Natural killer cell treated with Interleukin-12 subunit alpha and Interleukin-12 subunit beta and Interleukin-15 and Interleukin-18, amount 100 ng/mL, for 72 hours (primary cell): ENCODE results near the gene RIMS1. TPM values are rescaled to one million over a fixed set of nuclear protein-coding genes. Genes with fewer than 3 reads are reported as not detected.

Source experiments
- ATAC-seq, 2 donors: fragments of 150-1000 bp; cut with Tn5 transposase in 1 of 2; sonication (Bioruptor Pico), chemical (Tn5 transposase) in 1 of 2; 2 replicates each; pipeline ENCODE4 v1.10.0; 2021
- DNase-seq: peaks from one replicate; pipeline ENCODE4 v3.0.0; 2022; ENCODE audit warnings: low spot score
- H3K27ac Mint-ChIP-seq, 2 donors: 1 replicate in 1 of 2; 2 replicates in 1 of 2; pipeline ENCODE4 v1.8.0; 2022; ENCODE audit warnings: mixed read lengths in 2 of 2, mild to moderate bottlenecking in 1 of 2, moderate library complexity in 1 of 2
- H3K27me3 Mint-ChIP-seq, 2 donors: 1 replicate in 1 of 2; 2 replicates in 1 of 2; pipeline ENCODE4 v1.8.0; 2022; ENCODE audit warnings: mixed read lengths in 2 of 2
- H3K36me3 Mint-ChIP-seq: one replicate; pipeline ENCODE4 v1.8.0; 2022; ENCODE audit warnings: mixed read lengths
- H3K4me1 Mint-ChIP-seq, 2 donors: 1 replicate in 1 of 2; 2 replicates in 1 of 2; pipeline ENCODE4 v1.8.0; 2022; ENCODE audit warnings: low read depth in 2 of 2, mixed read lengths in 2 of 2, mild to moderate bottlenecking in 1 of 2
- H3K4me3 Mint-ChIP-seq: one replicate; pipeline ENCODE4 v1.8.0; 2022; ENCODE audit warnings: mixed read lengths
- H3K9me3 Mint-ChIP-seq: 2 replicates; pipeline ENCODE4 v1.8.0; 2022; ENCODE audit warnings: mixed read lengths
- total RNA-seq, 2 donors: library from RNA; stranded (reverse); gene quantifications; one replicate each; pipeline ENCODE4 v1.2.3, GENCODE V29; 2022

RIMS1 gene
- not detected for total RNA-seq

- peak in 1 of 2 donors; percentile 41 for ATAC-seq
- Mint-ChIP-seq H3K9me3 (peaks cover 11% of the 10 kb centered on the region), H3K4me3 (no peak within 1 kb of the TSS), H3K27ac (no peak within 1 kb of the TSS), H3K4me1 (peaks cover 0 to 3% of the 10 kb centered on the region in 2 donors), H3K36me3 (peaks cover 10% of the 10 kb centered on the region), H3K27me3 (peaks cover 12 to 19% of the 10 kb centered on the region in 2 donors)
- DNase-seq, result no peak
Measured at GRCh38 chr6:71886184-71887005, at the start of gene RIMS1. Gene RIMS1, plus strand, starts transcription at chr6:71886550. Its CDS starts 474 bp downstream, at chr6:71887024.

GRCh38 chr6:71851214-71851613, 35.1 kb upstream of the RIMS1 start:
- no peak overlapping the region for H3K27ac Mint-ChIP-seq
- no peaks in the 10 kb centered on the region for H3K36me3 Mint-ChIP-seq
- no peaks in the 10 kb centered on the region for H3K4me1 Mint-ChIP-seq
- H3K9me3 Mint-ChIP-seq, result peaks cover 28% of the 10 kb centered on the region
- ATAC-seq (no peak), DNase-seq (no peak)
- no peaks in the 10 kb centered on the region for H3K27me3 Mint-ChIP-seq
- no peak overlapping the region for H3K4me3 Mint-ChIP-seq

DNA sequence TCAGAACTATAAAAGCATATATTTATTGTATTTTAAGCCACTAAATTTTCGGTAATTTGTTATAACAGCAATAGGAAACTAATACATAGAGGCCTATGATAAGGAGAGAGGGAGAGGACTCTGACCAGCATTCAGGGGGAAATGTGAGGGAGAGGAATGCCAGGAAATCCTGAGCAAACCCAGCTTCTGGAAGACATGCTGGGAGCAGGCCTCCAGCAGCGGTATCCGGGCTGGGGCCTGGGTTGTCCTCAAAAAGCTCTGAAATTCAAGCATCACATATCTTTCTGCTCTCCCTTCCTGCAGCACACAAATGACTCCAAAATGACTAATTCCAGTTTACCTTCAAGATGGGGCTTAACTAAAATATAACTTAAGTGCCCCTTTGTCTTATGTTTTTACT, 33.4 kb upstream of the RIMS1 start:
- Mint-ChIP-seq H3K4me3 (no peak overlapping the region), H3K9me3 (peaks cover 25% of the 10 kb centered on the region), H3K27me3 (no peaks in the 10 kb centered on the region), H3K4me1 (no peaks in the 10 kb centered on the region), H3K27ac (no peak overlapping the region), H3K36me3 (no peaks in the 10 kb centered on the region)
- DNase-seq (no peak), ATAC-seq (no peak)

GRCh38 chr6:71855406-71855805, 30.9 kb upstream of the RIMS1 start:
- Mint-ChIP-seq H3K27ac (no peak overlapping the region), H3K4me1 (no peaks in the 10 kb centered on the region), H3K36me3 (no peaks in the 10 kb centered on the region), H3K4me3 (no peak overlapping the region), H3K9me3 (peaks cover 22% of the 10 kb centered on the region), H3K27me3 (no peaks in the 10 kb centered on the region)
- DNase-seq (no peak), ATAC-seq (no peak)

DNA sequence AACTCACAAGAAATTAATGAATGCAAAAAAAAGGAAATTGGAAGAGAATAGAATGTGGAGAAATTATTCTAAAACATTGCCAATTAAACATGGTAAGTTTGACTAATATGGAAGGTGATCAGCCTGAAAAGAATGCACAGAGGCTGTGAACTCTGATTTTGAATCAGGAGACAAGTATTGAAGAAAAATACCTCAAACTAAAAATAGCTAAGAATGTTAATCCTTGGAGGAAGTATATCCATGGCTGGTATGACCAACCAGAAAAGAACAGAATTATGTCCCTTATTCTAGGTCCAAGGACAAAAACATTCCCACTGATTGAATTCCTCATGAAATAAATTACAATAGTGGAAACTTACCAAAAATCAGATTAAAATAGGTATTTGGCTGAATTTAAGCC, 7.3 kb upstream of the RIMS1 start:
- Mint-ChIP-seq H3K4me1 (no peaks in the 10 kb centered on the region), H3K4me3 (no peak overlapping the region), H3K27me3 (no peaks in the 10 kb centered on the region), H3K9me3 (peaks cover 18% of the 10 kb centered on the region), H3K27ac (no peak overlapping the region), H3K36me3 (no peaks in the 10 kb centered on the region)
- ATAC-seq, result no peak
- DNase-seq, result no peak

DNA sequence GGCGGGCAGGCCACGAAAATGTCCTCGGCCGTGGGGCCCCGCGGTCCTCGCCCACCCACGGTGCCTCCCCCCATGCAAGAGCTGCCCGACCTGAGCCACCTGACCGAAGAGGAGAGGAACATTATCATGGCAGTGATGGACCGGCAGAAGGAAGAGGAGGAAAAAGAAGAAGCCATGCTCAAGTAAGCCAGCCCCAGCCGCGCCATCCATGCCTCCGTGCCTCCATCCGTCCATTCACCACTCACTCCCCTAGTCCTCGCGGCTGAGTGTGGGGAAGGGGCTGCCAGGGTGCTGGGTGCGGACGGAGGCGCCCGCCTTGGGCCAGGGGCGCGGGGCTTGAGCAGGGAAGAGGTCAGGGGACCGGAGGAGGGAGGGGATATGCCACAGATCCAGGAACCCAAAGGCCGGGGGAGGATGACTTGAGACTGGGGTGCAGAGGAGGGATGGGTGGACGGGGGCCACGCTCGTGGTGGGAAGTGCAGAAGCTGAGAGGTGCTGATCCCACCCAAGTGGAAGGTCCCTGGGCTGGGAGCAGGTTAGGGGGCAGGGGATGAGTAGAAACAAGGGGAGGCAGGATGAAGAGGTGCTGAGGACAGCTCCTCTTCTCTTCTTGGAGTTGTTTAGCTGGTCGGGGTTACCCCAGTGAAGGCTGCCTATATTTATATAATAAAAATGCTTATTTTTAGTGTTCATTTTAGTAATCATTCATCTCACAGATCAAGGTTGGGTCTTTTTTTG, 825 bp downstream of the RIMS1 start:
- H3K9me3 Mint-ChIP-seq, result peaks cover 11% of the 10 kb centered on the region
- H3K4me3 Mint-ChIP-seq, result no peak overlapping the region
- H3K36me3 Mint-ChIP-seq, result peaks cover 10% of the 10 kb centered on the region
- H3K4me1 Mint-ChIP-seq, result peaks cover 0 to 3% of the 10 kb centered on the region in 2 donors
- H3K27me3 Mint-ChIP-seq, result peaks cover 12 to 19% of the 10 kb centered on the region in 2 donors
- no peak overlapping the region for H3K27ac Mint-ChIP-seq
- ATAC-seq (no peak), DNase-seq (no peak)

DNA sequence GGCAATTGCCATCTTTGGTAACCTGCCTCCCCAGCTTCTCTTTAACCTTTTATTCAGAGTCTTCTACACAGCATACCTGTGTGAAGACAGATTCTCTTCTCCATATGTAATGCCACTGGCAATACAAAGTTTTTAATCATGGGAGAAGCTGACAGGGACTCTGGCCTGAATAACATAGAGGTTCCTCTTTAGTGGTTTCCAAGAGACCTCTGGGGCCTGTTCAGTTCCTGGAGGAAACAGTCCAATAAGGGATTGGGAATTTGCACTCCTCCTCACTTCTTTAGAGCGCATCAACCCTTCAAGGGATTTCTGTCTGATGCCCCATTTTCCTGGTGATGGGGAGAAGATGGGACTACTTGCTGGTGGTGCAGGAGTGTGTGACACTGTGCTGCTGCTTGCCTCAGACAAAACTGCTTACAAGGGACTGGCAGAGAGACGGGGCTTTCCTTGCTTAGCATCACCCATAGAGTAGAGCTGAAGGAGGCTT, 1.4 kb downstream of the RIMS1 start:
- ATAC-seq (no peak), DNase-seq (no peak)
- H3K27ac Mint-ChIP-seq, result no peak overlapping the region
- peaks cover 0 to 3% of the 10 kb centered on the region in 2 donors for H3K4me1 Mint-ChIP-seq
- peaks cover 11% of the 10 kb centered on the region for H3K9me3 Mint-ChIP-seq
- peaks cover 10% of the 10 kb centered on the region for H3K36me3 Mint-ChIP-seq
- H3K4me3 Mint-ChIP-seq, result no peak overlapping the region
- peaks cover 12 to 19% of the 10 kb centered on the region in 2 donors for H3K27me3 Mint-ChIP-seq

- no peak for DNase-seq
- Mint-ChIP-seq H3K27ac (no peak overlapping the region), H3K4me3 (no peak overlapping the region), H3K9me3 (peaks cover 8% of the 10 kb centered on the region), H3K4me1 (peaks cover 0 to 3% of the 10 kb centered on the region in 2 donors), H3K27me3 (peaks cover 12 to 19% of the 10 kb centered on the region in 2 donors), H3K36me3 (peaks cover 10% of the 10 kb centered on the region)
- no peak for ATAC-seq
Measured at GRCh38 chr6:71888756-71889340, 2.5 kb downstream of the RIMS1 start.

DNA sequence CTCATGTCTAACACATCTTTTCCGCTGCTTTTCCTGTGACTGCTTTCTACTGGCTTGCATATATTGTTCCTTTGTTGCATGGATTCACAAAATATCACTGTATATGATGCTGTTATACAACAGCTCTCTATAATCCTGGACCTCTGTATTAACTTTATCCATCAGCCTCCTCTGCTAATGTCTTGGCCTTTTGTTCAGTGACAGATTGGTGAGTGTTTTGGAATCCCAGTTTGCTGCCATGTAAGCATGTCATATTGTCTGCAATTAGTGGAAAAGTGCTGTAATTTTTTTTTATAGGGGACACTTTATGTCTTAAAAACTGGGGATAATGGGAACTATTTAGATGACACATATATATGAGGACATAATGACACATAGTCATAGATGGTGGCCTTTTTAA, 3.0 kb downstream of the RIMS1 start:
- peaks cover 8% of the 10 kb centered on the region for H3K9me3 Mint-ChIP-seq
- H3K4me1 Mint-ChIP-seq, result peaks cover 0 to 3% of the 10 kb centered on the region in 2 donors
- no peak for DNase-seq
- no peak for ATAC-seq
- no peak overlapping the region for H3K4me3 Mint-ChIP-seq
- peaks cover 10% of the 10 kb centered on the region for H3K36me3 Mint-ChIP-seq
- peaks cover 12 to 19% of the 10 kb centered on the region in 2 donors for H3K27me3 Mint-ChIP-seq
- H3K27ac Mint-ChIP-seq, result no peak overlapping the region

GRCh38 chr6:71892641-71893040, 6.3 kb downstream of the RIMS1 start:
- H3K27ac Mint-ChIP-seq, result no peak overlapping the region
- DNase-seq (no peak), ATAC-seq (no peak)
- no peak overlapping the region for H3K4me3 Mint-ChIP-seq
- no peaks in the 10 kb centered on the region for H3K36me3 Mint-ChIP-seq
- no peaks in the 10 kb centered on the region for H3K4me1 Mint-ChIP-seq
- H3K27me3 Mint-ChIP-seq, result peaks cover 0 to 3% of the 10 kb centered on the region in 2 donors
- peaks cover 8% of the 10 kb centered on the region for H3K9me3 Mint-ChIP-seq

DNA sequence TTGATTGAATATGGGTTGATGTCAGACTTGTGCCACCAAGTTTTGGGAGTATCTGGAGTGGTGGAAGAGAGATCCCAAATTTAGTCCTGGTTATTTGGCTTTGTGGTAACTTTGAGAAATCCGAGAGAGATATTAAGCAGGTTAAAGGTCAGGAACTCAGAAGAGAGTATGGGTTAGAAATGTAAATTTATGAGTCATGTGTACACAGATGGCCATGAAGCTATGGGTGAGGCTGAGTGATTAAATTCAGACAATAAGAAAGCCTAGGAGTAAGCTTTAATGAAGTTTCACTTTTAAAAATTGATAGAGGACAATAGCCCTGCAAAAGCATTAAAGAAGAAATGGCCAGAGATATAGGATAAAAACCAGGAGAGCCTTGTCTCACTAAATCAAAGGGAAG, 14.3 kb downstream of the RIMS1 start:
- ATAC-seq (no peak), DNase-seq (no peak)
- no peak overlapping the region for H3K27ac Mint-ChIP-seq
- H3K27me3 Mint-ChIP-seq, result no peaks in the 10 kb centered on the region
- H3K36me3 Mint-ChIP-seq, result no peaks in the 10 kb centered on the region
- H3K4me1 Mint-ChIP-seq, result no peaks in the 10 kb centered on the region
- H3K9me3 Mint-ChIP-seq, result peaks cover 9% of the 10 kb centered on the region
- H3K4me3 Mint-ChIP-seq, result no peak overlapping the region

DNA sequence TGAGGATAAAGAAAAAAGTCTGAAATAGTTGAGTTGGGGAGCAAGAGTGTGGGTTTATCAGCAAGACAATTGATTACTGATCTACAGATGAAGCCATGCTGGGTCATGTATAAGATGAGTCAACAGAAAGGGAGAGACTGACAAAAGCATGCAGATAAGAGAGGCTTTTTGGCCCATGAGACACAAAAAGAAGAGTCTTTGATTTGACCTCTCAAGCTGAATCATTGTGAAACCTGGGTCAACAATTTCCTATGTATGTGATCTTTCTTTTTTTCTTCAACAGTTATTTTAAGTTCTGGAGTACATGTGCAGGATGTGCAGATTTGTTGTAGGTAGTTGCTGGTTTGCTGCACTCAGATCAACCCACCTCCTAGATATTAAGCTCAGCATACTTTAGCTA, 15.9 kb downstream of the RIMS1 start:
- no peaks in the 10 kb centered on the region for H3K4me1 Mint-ChIP-seq
- H3K4me3 Mint-ChIP-seq, result no peak overlapping the region
- H3K27ac Mint-ChIP-seq, result no peak overlapping the region
- no peaks in the 10 kb centered on the region for H3K27me3 Mint-ChIP-seq
- ATAC-seq (no peak), DNase-seq (no peak)
- peaks cover 7% of the 10 kb centered on the region for H3K9me3 Mint-ChIP-seq
- H3K36me3 Mint-ChIP-seq, result no peaks in the 10 kb centered on the region

DNA sequence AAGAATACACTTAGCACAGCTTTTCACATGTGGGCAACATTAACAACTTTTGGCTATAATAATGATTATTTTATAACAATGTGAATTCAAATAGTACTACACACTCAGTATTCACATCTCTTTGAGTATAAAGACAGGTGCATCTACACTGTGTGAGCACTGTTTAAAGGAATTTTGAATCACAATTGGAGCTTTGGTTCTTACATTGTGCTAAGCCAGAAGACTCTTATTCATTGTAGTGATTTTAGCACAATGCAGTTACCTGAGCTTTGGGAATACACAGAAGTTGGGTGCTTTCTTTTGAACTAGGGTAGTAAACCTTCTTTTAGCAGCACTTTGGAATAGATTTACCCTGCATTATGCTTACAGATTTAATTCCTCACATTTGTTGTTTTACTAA, 20.5 kb downstream of the RIMS1 start:
- no peak for DNase-seq
- Mint-ChIP-seq H3K27me3 (no peaks in the 10 kb centered on the region), H3K4me3 (no peak overlapping the region), H3K9me3 (peaks cover 9% of the 10 kb centered on the region), H3K36me3 (no peaks in the 10 kb centered on the region), H3K4me1 (no peaks in the 10 kb centered on the region), H3K27ac (no peak overlapping the region)
- no peak for ATAC-seq
